ENCODE data around the gene TMEM250.

The TMEM250 gene

DNA sequence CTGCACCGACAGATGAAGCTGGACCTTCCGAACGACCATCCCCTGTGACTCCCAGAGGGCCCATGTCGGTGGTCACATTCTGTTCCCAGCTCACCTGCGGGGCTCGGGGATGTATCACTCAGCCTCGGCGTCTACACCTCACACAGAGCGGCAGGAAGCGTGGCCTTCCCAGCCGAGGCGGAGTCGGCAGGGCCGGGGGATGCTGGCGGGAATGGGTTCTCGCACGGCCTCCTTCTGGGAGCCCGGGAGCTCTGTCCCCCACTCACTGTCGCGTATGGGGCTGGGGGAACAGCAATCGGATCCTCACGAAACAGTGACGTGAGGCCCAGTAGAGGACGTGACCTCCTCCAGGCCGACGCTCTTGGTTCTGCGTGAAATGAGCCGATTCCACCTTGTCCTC, 44.0 kb downstream of the TMEM250 start:
- no peak for DNase-seq (ENCODE audit: insufficient read length, low spot score)
- TF ChIP-seq TAF1 (IDR thresholded peaks at IDR 0.05; ENCODE audit: low read depth, low read length) (no peak), PAX5 (IDR thresholded peaks at IDR 0.05; ENCODE audit: insufficient read depth, low read length, severe bottlenecking) (no peak), SPI1 (IDR thresholded peaks at IDR 0.05; ENCODE audit: low read depth, low read length) (no peak), POU2F2 (IDR thresholded peaks at IDR 0.05; ENCODE audit: low read depth, low read length) (no peak), POLR2AphosphoS5 (IDR thresholded peaks at IDR 0.05; ENCODE audit: low read depth, low read length) (no peak), POLR2A (IDR thresholded peaks at IDR 0.05; ENCODE audit: low read depth, low read length) (no peak)
- FAIRE-seq = no peak
